ENCODE data around the gene DNAI4.
A peak's percentile ranks its signal among the peaks of the same experiment; 100 is the strongest.
"Not testable (repeated sequence)": the region's sequence is repeated elsewhere in the genome, so short reads cannot be mapped to it uniquely, and the experiment has no call there.

DNAI4 gene

DNA sequence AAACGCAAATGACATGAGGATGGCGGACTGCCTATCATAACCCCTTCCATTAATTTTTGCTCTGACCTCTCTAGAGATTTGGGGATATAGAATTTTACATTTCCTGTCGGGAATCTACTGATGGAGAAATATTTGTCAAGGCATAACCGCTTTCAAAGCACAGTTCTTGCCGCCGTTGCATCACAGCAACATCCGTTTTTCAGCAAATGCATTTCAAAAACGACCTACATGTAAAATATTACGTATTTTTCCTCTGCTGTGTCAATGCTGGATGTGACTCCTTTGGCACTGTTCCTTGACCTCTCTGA is 5.0 kb upstream of the DNAI4 start:
- DNase-seq (ENCODE audit: low spot score): no peak

DNA sequence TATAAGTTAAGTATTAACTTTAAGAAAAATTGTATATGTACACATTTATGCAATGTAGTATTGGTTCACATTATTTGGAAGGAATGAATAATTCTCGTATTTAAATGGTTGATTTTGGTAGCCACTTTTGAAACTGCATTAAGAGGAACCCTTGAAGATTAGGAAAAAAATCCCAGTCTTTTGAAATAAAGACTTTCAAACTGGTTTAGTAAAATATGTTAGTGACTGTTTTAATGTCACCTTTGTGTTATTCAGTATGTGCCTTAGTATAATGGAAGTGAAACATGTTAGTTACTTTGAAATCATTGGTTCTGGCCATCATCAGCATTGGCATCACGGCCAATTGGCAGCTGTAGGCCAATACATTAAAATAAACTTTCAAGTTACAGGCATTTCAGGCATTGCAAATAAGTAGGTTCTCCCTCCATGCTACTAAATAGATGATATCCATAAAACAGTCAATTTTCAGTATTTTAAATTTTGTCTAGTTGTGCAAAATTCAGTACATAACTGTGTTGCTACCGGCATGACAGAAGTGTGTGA is 4.6 kb upstream of the DNAI4 start:
- no peak for DNase-seq (ENCODE audit: low spot score)

DNA sequence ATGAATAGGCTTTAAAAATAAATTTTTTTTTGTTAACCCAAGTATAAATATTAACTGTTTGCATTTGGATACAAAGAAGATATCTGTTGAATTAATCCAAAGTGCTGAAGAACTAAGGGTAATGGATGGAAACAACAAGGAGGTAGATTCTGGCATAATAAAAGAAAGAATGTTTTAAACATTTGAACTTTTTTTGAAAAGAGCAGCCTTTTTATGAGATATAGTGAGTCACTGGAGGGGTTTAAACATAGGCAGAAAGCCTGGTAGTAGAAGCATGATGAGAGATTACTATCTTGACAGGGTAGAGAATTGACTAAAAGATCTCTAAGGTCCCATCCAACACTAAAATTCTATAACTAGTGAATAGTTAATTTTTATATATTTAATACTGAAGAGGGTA is 2.9 kb upstream of the DNAI4 start:
- DNase-seq (ENCODE audit: low spot score): no peak

GRCh38 chr1:66925944-66926343 is 1.3 kb upstream of the DNAI4 start:
- DNase-seq (ENCODE audit: low spot score): no peak

DNA sequence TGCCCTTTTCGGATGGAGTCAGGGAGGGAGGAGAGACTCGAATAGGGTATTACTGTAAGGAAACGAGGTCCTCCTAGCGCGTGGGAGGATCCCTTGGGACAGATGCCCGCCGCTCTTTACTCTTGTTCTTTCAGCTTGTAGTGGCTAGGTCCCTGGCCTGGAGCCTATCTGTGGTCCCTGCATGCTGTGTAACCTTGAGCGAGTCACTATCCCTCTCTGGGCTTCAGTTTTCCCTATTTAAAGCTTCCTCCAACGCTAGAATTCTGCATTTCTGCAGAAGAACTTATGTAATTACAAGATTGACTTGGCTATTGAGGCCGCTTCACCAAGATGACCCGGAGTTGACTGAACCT is 878 bp upstream of the DNAI4 start:
- no peak for DNase-seq (ENCODE audit: low spot score)

- no peak for DNase-seq (ENCODE audit: low spot score)
Observed at GRCh38 chr1:66920543-66920942, 4.1 kb downstream of the DNAI4 start.

DNA sequence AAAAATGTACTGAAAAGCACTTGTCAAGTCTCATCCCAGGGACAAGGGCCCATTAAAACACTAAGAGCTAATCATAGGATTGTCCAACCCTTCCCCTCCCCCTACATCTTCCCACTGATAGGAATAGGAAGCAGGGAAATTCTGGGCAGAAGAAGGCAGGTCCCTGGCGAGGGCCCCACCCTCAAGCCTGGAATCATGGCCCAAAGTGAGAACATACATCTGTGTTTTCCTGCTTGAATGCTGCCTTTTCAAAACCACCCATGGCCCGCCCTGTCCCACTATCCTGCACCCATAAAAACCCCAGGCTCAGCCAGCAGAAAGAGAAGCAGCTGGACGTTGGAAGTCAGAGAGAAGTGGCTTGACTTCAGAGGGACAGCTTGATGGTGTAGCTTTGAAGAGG is 4.8 kb downstream of the DNAI4 start:
- no peak for DNase-seq (ENCODE audit: low spot score)

- no peak for DNase-seq (ENCODE audit: low spot score)
Observed at GRCh38 chr1:66919063-66919462, 5.6 kb downstream of the DNAI4 start.

- DNase-seq (ENCODE audit: low spot score): no peak
Observed at GRCh38 chr1:66917476-66917875, 7.2 kb downstream of the DNAI4 start.

DNA sequence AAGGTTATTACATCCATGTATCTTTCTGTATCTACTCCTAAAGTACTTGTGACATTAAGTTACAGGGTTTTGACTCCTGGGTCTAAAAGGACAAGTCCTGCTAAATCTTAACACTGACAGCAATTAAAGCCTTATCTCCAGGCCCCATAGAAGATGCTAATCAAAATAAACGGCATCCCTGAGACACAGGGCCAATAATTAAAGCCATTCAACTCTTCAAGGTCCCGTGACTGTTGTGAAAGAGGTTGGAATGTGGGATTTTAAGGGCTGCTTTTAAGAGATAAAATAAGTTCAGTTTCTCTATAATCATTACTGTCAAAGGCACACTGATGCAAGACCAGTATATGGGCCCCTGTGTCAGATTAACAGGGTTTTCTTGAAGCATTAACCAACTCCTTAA is 8.3 kb downstream of the DNAI4 start:
- no peak for DNase-seq (ENCODE audit: low spot score)

GRCh38 chr1:66915203-66915602 is 9.5 kb downstream of the DNAI4 start:
- not testable (repeated sequence) for DNase-seq (ENCODE audit: low spot score)

DNA sequence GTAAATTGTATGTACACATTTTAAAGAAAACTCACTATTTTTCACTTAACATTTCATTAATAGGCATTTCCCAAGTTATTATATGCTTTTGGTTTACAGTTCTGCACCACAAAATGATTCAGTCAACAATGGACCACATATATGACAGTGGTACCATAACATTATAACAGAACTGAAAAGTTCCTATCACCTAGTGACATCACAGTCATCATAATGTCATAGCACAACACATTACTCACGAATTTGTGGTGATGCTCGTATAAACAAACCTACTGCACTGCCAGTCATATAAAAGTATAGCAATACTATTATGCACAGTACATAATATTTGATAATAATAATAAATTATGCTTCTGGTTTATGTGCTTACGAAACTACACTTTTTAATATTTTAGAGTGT is 30.9 kb downstream of the DNAI4 start:
- DNase-seq (ENCODE audit: low spot score): no peak

- no peak for DNase-seq (ENCODE audit: low spot score)
Observed at GRCh38 chr1:66890621-66891020, 34.0 kb downstream of the DNAI4 start.

DNA sequence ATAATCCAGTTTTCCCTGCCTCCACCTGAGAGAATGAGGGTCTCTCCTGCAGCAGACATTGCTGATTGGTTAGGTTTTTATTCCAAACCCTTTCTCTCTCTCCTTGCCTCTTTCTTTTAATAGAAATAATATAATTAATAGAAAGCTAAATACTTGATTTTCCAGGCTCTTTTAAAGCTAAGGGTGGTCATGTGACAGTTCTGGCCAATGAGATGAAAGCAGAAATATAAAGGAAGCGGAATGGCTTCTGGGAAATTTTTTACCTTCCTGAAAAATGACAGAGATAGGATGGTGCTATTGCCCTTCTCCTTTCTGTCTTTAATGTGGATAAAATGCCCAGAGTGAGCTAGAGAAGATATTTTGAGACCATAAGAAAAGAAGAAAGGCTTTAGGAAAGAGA is 35.6 kb downstream of the DNAI4 start:
- DNase-seq (ENCODE audit: low spot score): no peak

- no peak for DNase-seq (ENCODE audit: low spot score)
Observed at GRCh38 chr1:66876664-66877063, 48.0 kb downstream of the DNAI4 start.

DNA sequence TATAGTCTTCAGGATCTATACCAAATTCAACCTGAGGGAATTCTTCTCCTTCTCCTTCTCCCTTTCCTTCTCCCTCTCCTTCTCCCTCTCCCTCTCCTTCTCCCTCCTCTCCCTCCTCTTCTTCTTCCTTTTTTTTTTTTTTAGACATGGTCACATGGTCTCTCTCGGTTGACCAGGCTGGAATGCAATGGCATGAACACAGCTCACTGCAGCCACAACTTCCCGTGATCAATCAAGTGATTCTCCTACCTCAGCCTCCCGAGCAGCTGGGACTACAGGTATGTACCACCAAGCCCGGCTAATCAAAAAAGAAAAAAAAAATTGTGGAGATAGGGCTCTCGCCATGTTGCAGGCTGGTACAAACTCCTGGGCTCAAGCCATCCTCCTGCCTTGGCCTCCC is 51.5 kb downstream of the DNAI4 start:
- no peak for DNase-seq (ENCODE audit: low spot score)

GRCh38 chr1:66872024-66872423 is 52.6 kb downstream of the DNAI4 start:
- not testable (repeated sequence) for DNase-seq (ENCODE audit: low spot score)

GRCh38 chr1:66867501-66867900 is 57.2 kb downstream of the DNAI4 start:
- no peak for DNase-seq (ENCODE audit: low spot score)

GRCh38 chr1:66860529-66860928 is 64.1 kb downstream of the DNAI4 start:
- no peak for DNase-seq (ENCODE audit: low spot score)

- no peak for DNase-seq (ENCODE audit: low spot score)
Observed at GRCh38 chr1:66853379-66853778, 71.3 kb downstream of the DNAI4 start.

- DNase-seq (ENCODE audit: low spot score): no peak
Observed at GRCh38 chr1:66852870-66853269, 71.8 kb downstream of the DNAI4 start.

DNA sequence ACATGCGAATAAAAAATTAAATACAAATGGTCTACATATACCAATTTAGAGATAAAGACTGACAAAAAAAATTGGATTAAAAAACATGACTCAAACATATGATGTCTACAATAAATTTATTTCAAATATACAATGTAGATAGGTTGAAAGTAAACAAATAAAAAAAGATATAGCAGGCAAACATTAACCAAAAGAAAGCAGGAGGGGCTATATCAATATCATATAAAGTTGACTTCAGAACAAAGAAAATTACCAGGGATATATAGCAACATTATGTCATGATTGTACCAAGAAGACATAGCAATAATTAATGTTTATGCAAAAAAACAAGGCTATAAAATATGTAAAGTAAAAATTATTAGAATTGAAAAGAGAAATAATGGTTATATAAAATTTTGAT is 73.7 kb downstream of the DNAI4 start:
- DNase-seq (ENCODE audit: low spot score): no peak

GRCh38 chr1:66848193-66848592 is 76.5 kb downstream of the DNAI4 start:
- DNase-seq (ENCODE audit: low spot score): no peak

GRCh38 chr1:66840929-66841328 is 83.7 kb downstream of the DNAI4 start:
- DNase-seq (ENCODE audit: low spot score): peak; percentile 27

DNA sequence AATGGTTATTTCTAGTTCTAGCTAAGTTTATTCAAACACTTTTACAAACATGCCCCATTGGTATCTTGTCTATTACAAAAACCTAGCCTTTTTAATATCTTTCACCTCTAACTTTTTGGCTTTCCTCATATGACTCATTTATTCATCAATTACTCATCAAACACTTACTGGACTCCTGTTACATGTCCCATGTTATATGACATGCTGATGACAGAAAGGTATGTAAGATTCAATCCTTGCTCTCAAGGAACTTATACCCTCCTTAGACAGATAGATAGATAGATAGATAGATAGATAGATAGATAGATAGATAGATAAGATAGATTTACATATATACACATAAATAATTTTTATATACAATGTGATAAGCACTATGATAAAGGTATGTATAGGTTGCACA is 89.7 kb downstream of the DNAI4 start:
- no peak for DNase-seq (ENCODE audit: low spot score)

Measured in NAMALWA (cell line).